Putamen (tissue), 1 donor: Measurements from ENCODE around the gene IGFL2.

Experiments
- DNase-seq: peaks from one replicate; pipeline ENCODE4 v3.0.0-alpha.2; 2016; ENCODE audit warnings: low spot score

The IGFL2 gene

GRCh38 chr19:46209051-46209450 is 61.0 kb downstream of the IGFL2 start:
- no peak for DNase-seq

GRCh38 chr19:46209472-46209871 is 61.4 kb downstream of the IGFL2 start:
- DNase-seq, result no peak

- DNase-seq, result no peak
These were observed 62.6 kb downstream of the IGFL2 start for GRCh38 chr19:46210669-46211068.
